ENCODE data around the gene PLD1.
"Not testable (repeated sequence)": the region's sequence is repeated elsewhere in the genome, so short reads cannot be mapped to it uniquely, and the experiment has no call there.

PLD1 gene
- long read RNA-seq, full-length matches to known transcripts: 8 of 40 reads
- long read RNA-seq, partial matches to known transcripts: 12 of 40 reads
- long read RNA-seq, other reads (novel, unspliced or antisense): 20 of 40 reads

DNA sequence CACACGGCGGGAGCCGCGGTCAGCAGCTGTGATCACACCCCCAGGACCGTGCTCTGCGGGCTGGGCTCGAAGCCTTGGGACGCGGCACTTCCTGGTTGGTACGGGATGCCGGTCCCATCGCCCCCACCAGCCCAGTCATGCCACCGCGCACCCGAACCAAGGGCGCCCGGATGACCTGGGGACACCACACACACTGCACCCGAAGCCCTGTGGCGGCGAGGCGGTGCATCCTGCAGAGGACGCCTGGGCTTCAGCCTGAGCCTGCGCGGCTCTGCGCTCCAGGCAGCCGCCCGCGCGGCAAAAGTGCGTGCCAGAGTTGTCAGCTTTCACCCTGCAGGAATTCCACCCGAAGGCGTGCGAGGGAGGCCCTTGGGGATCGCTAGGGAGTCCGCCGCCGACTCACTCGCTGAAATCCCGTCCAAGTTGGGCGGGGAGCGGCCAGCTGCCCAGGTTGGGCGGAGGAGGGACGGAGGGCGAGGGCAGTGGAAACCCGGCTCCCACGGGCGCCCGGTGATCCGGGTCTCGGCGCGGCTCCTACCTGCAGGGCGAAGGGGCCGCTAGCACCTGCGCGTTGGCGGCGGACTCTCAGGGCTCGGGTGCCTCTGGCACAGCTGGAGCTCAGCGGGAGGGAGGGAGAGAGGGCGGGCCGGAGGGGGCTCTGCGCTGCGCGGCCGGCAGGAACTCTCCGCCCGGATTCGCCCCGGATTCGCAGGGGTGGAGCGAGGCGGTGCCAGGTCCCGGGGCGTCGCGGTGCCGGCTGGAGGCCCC is at the start of gene PLD1:
Gene PLD1, minus strand, starts transcription at position 623 of the 768 bp plus-strand sequence. CDS start 72,432 bp downstream, outside the sequence.
- H3K27me3 ChIP-seq (ENCODE audit: insufficient read depth, poor library complexity, severe bottlenecking): no peaks in the 10 kb centered on the region
- peak within 1 kb of the TSS; percentile 85 for H3K4me3 ChIP-seq (replicated peaks; ENCODE audit: insufficient read depth, low read length)
- H3K27ac ChIP-seq (replicated peaks): peak within 1 kb of the TSS; percentile 84
- TF ChIP-seq GABPA (IDR thresholded peaks at IDR 0.05; ENCODE audit: low read depth): 0 out of 2 replicates have a peak, but pooled peaks have one; percentile 34
- no peak for TF ChIP-seq CTCF (IDR thresholded peaks at IDR 0.05; ENCODE audit: insufficient read depth, low read length)
- TF ChIP-seq POLR2AphosphoS5 (IDR thresholded peaks at IDR 0.05; ENCODE audit: low read depth): peak; percentile 74; the same call in 1 of the 2 replicates
- peak; percentile 45 to 87 for DNase-seq (ENCODE audit: low read depth in 1 of 2, low spot score in 1 of 2)

GRCh38 chr3:171858770-171859169 is 48.5 kb upstream of the PLD1 start:
- DNase-seq (ENCODE audit: low read depth in 1 of 2, low spot score in 1 of 2); H3K27me3 ChIP-seq (ENCODE audit: insufficient read depth, poor library complexity, severe bottlenecking); H3K27ac ChIP-seq (replicated peaks); H3K4me3 ChIP-seq (replicated peaks; ENCODE audit: insufficient read depth, low read length): not testable (repeated sequence)

- Histone ChIP-seq H3K4me3 (replicated peaks; ENCODE audit: insufficient read depth, low read length) (no peak overlapping the region), H3K27me3 (ENCODE audit: insufficient read depth, poor library complexity, severe bottlenecking) (no peaks in the 10 kb centered on the region), H3K27ac (replicated peaks) (no peak overlapping the region)
- TF ChIP-seq POLR2AphosphoS5 (IDR thresholded peaks at IDR 0.05; ENCODE audit: low read depth) (no peak), CTCF (IDR thresholded peaks at IDR 0.05; ENCODE audit: insufficient read depth, low read length) (no peak), REST (IDR thresholded peaks at IDR 0.05; ENCODE audit: insufficient replicate concordance, low read depth) (no peak), GABPA (IDR thresholded peaks at IDR 0.05; ENCODE audit: low read depth) (no peak), SPI1 (IDR thresholded peaks at IDR 0.05; ENCODE audit: borderline replicate concordance, low read depth) (no peak)
- no peak for DNase-seq (ENCODE audit: low read depth in 1 of 2, low spot score in 1 of 2)
Measured at GRCh38 chr3:171854649-171855305, 44.5 kb upstream of the PLD1 start.

- Histone ChIP-seq H3K27ac (replicated peaks) (no peak overlapping the region), H3K4me3 (replicated peaks; ENCODE audit: insufficient read depth, low read length) (no peak overlapping the region), H3K27me3 (ENCODE audit: insufficient read depth, poor library complexity, severe bottlenecking) (no peaks in the 10 kb centered on the region)
- TF ChIP-seq POLR2AphosphoS5 (IDR thresholded peaks at IDR 0.05; ENCODE audit: low read depth): no peak
- TF ChIP-seq REST (IDR thresholded peaks at IDR 0.05; ENCODE audit: insufficient replicate concordance, low read depth): no peak
- TF ChIP-seq GABPA (IDR thresholded peaks at IDR 0.05; ENCODE audit: low read depth): no peak
- no peak for TF ChIP-seq SPI1 (IDR thresholded peaks at IDR 0.05; ENCODE audit: borderline replicate concordance, low read depth)
- no peak for TF ChIP-seq CTCF (IDR thresholded peaks at IDR 0.05; ENCODE audit: insufficient read depth, low read length)
- DNase-seq (ENCODE audit: low read depth in 1 of 2, low spot score in 1 of 2): no peak
Measured at GRCh38 chr3:171851660-171852058, 41.4 kb upstream of the PLD1 start.

Measured in HL-60 (cell line).